ENCODE measurements around the gene TMEM109.

Gene TMEM109

DNA sequence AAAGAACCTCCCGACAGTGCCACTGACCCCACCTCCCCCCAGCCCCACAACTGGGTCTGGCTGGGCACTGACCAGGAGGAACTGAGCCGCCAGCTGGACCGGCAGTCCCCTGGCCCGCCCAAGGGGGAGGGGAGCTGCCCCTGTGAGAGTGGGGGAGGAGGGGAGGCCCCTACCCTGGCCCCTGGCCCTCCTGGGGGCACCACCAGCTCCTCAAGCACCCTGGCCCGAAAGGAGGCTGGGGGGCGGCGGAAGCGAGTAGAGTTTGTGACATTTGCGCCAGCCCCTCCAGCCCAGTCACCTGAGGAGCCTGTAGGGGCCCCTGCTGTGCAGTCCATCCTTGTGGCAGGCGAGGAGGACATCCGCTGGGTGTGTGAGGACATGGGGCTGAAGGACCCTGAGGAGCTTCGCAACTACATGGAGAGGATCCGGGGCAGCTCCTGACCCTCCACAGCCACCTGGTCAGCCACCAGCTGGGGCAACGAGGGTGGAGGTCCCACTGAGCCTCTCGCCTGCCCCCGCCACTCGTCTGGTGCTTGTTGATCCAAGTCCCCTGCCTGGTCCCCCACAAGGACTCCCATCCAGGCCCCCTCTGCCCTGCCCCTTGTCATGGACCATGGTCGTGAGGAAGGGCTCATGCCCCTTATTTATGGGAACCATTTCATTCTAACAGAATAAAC lies 22.6 kb downstream of the TMEM109 start:
- H3K4me1 ChIP-seq (ENCODE audit: control insufficient read depth, insufficient read depth, low read length) = peaks cover 8% of the 10 kb centered on the region; the same call in 1 of the 2 replicates

DNA sequence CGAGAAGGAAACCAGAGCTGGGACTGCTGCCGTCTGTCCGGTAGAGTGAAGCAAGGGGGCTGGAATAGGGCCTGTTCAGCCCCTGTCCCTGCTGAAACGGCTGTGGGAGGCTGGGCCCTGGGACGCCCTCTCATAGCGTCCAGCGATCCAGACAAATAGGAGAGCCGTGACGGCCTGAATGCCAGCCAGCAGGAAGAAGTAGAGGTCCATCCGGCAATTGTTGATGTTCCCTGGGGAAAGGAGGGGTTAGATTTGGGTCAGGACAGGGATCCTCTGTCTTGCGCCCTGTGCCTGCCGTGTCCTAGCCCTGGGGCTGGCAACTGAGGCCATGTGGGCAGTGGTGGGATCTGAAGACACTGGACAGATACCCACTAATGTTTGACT lies 23.2 kb downstream of the TMEM109 start:
- Histone ChIP-seq H3K36me3 (ENCODE audit: control insufficient read depth, insufficient read depth, low read length) (peaks cover 36% of the 10 kb centered on the region), H3K4me3 (ENCODE audit: low read depth, low read length) (no peak overlapping the region), H3K27me3 (ENCODE audit: control insufficient read depth, insufficient read depth, low read length) (no peaks in the 10 kb centered on the region), H3K4me1 (ENCODE audit: control insufficient read depth, insufficient read depth, low read length) (peaks cover 8% of the 10 kb centered on the region; the same call in 1 of the 2 replicates), H3K9me3 (ENCODE audit: control insufficient read depth, insufficient read depth, low read length) (no peaks in the 10 kb centered on the region), H3K27ac (ENCODE audit: low read depth, low read length) (no peak overlapping the region), H3K9ac (ENCODE audit: low read depth, low read length) (no peak overlapping the region)

More for the DNA sequence above, 22.6 kb downstream of the TMEM109 start:
- Histone ChIP-seq H3K9ac (ENCODE audit: low read depth, low read length) (no peak overlapping the region), H3K36me3 (ENCODE audit: control insufficient read depth, insufficient read depth, low read length) (peaks cover 40% of the 10 kb centered on the region), H3K27me3 (ENCODE audit: control insufficient read depth, insufficient read depth, low read length) (no peaks in the 10 kb centered on the region), H3K9me3 (ENCODE audit: control insufficient read depth, insufficient read depth, low read length) (no peaks in the 10 kb centered on the region), H3K27ac (ENCODE audit: low read depth, low read length) (no peak overlapping the region), H3K4me3 (ENCODE audit: low read depth, low read length) (no peak overlapping the region)

DNA sequence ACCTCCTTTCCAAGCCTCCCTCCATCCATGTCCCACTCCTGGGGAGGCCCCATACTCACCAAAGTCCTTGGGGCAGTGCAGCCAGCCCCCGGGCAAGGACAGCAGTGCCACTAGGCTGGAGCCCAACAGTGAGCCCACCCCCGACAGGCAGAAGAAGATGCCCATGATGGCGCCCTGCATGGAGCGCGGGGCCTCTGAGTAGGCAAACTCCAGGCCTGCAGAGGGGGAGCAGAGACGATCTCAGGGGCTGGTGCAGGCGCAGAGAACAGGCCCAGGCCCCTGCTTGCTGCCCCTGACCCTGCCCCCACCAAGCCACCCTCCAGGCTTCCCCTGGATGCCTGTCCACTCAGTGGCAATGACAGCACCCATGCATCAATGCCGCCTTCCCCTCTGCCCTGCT lies 23.9 kb downstream of the TMEM109 start:
- no peak overlapping the region for H3K4me3 ChIP-seq (ENCODE audit: low read depth, low read length)
- peaks cover 29% of the 10 kb centered on the region for H3K36me3 ChIP-seq (ENCODE audit: control insufficient read depth, insufficient read depth, low read length)
- H3K4me1 ChIP-seq (ENCODE audit: control insufficient read depth, insufficient read depth, low read length) = 0 out of 2 replicates have a peak, but pooled peaks cover 1% of the 10 kb centered on the region
- no peaks in the 10 kb centered on the region for H3K27me3 ChIP-seq (ENCODE audit: control insufficient read depth, insufficient read depth, low read length)
- no peak overlapping the region for H3K27ac ChIP-seq (ENCODE audit: low read depth, low read length)
- H3K9me3 ChIP-seq (ENCODE audit: control insufficient read depth, insufficient read depth, low read length) = no peaks in the 10 kb centered on the region
- no peak overlapping the region for H3K9ac ChIP-seq (ENCODE audit: low read depth, low read length)

DNA sequence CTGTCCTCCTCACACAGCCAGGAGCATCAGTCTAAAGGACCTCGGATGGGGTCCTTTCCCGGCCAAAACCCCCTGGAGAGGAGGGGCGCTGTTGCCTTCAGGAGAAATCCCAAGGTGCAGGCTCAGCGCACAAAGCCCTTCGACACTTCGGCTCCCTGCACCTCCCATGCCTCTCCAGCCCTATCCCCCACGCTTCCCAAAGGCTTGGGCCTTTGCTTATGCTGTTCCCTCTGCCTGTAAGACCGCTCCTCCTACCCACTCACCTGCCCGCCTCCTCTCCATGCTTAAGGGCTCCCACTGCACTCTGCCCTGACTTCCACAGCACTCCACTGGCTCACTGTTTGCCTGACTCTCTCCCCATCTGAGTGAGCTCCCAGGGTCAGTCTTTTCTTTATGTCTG lies 24.5 kb downstream of the TMEM109 start:
- no peaks in the 10 kb centered on the region for H3K4me1 ChIP-seq (ENCODE audit: control insufficient read depth, insufficient read depth, low read length)
- no peaks in the 10 kb centered on the region for H3K9me3 ChIP-seq (ENCODE audit: control insufficient read depth, insufficient read depth, low read length)
- no peaks in the 10 kb centered on the region for H3K27me3 ChIP-seq (ENCODE audit: control insufficient read depth, insufficient read depth, low read length)
- no peak overlapping the region for H3K27ac ChIP-seq (ENCODE audit: low read depth, low read length)
- H3K36me3 ChIP-seq (ENCODE audit: control insufficient read depth, insufficient read depth, low read length) = peaks cover 29% of the 10 kb centered on the region
- H3K4me3 ChIP-seq (ENCODE audit: low read depth, low read length) = no peak overlapping the region
- no peak overlapping the region for H3K9ac ChIP-seq (ENCODE audit: low read depth, low read length)

DNA sequence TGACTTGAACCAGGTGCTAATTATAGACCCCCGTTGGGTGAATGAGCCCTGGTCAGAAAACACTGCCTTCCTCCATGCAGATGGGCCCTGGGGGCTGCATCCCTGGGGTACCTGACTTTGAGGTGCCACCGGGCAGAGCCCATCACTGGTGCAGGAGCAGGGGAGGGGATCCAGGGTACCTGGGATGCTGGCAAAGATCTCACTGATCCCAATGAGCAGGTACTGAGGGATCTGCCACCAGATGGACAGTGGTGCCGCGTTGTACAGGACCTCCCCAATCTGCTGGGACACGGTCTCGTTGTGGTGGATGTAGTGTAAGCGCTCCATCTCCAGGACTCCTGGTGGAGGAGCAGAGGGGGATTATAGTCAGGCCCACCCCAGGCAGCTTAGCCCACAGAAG lies 25.3 kb downstream of the TMEM109 start:
- no peaks in the 10 kb centered on the region for H3K9me3 ChIP-seq (ENCODE audit: control insufficient read depth, insufficient read depth, low read length)
- no peak overlapping the region for H3K27ac ChIP-seq (ENCODE audit: low read depth, low read length)
- H3K4me1 ChIP-seq (ENCODE audit: control insufficient read depth, insufficient read depth, low read length) = no peaks in the 10 kb centered on the region
- H3K27me3 ChIP-seq (ENCODE audit: control insufficient read depth, insufficient read depth, low read length) = no peaks in the 10 kb centered on the region
- H3K4me3 ChIP-seq (ENCODE audit: low read depth, low read length) = no peak overlapping the region
- H3K9ac ChIP-seq (ENCODE audit: low read depth, low read length) = no peak overlapping the region
- peaks cover 26% of the 10 kb centered on the region for H3K36me3 ChIP-seq (ENCODE audit: control insufficient read depth, insufficient read depth, low read length)

DNA sequence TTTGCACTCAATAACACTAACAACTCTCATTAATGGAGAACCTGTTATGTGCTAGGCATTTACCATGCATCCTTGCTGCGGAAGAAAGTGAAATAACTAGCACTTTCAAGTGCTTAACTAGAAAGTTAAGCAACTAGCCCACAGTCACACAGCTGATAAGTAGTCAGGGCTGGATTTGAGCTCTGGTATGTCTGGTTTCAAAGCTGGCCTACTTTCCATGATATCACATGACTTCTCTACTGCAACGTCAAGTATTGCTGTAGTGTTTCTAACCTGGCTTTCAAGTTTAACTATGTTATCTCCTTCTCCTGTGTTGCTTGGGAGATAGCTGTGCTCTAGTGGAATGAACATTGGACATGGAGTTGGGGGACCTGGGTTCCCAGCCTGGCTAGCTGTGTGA lies 25.9 kb downstream of the TMEM109 start:
- H3K9me3 ChIP-seq (ENCODE audit: control insufficient read depth, insufficient read depth, low read length) = no peaks in the 10 kb centered on the region
- H3K9ac ChIP-seq (ENCODE audit: low read depth, low read length) = no peak overlapping the region
- peaks cover 22% of the 10 kb centered on the region for H3K36me3 ChIP-seq (ENCODE audit: control insufficient read depth, insufficient read depth, low read length)

DNA sequence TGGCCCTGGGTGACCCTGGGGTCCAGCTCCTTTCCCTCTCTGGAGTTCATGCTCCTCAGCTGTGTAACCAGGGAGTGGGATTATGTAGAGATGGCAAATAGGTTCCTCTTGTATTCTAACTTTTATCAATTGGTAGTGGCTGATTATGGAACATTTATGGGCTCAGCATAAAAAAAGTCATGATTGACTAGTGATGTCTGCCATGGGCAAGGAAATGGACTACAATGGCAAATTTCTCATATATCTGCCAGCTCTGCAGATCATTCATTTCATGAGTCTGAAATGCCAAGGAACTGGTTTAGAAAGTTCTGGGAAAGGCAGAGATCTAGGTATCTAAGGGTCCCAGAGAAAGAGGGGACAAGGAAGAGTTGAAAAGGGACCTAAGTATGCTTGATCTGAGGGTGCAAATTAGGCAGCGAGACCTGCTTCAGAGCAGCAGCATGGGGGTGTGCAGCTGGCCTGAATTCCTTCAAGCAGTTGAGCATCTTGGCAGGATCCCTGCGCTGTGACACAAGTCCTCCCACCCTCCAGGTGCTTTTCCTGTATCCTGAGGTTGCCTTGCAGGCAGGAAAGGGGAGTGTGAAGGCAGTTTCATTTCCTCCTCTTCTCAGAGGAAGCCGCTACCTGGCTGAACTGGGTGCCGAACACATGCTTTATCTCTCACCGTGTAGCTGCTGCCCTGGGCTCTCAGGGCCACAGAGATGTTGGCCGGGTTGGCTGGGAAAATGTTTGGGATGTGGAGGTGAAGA lies 27.6 kb downstream of the TMEM109 start:
- no peaks in the 10 kb centered on the region for H3K4me1 ChIP-seq (ENCODE audit: control insufficient read depth, insufficient read depth, low read length)
- no peak overlapping the region for H3K4me3 ChIP-seq (ENCODE audit: low read depth, low read length)
- H3K27ac ChIP-seq (ENCODE audit: low read depth, low read length) = no peak overlapping the region
- H3K36me3 ChIP-seq (ENCODE audit: control insufficient read depth, insufficient read depth, low read length) = 0 out of 2 replicates have a peak, but pooled peaks cover 9% of the 10 kb centered on the region
- no peaks in the 10 kb centered on the region for H3K27me3 ChIP-seq (ENCODE audit: control insufficient read depth, insufficient read depth, low read length)
- H3K9me3 ChIP-seq (ENCODE audit: control insufficient read depth, insufficient read depth, low read length) = no peaks in the 10 kb centered on the region
- no peak overlapping the region for H3K9ac ChIP-seq (ENCODE audit: low read depth, low read length)

More for the DNA sequence above, 25.9 kb downstream of the TMEM109 start:
- Histone ChIP-seq H3K4me1 (ENCODE audit: control insufficient read depth, insufficient read depth, low read length) (no peaks in the 10 kb centered on the region), H3K27me3 (ENCODE audit: control insufficient read depth, insufficient read depth, low read length) (no peaks in the 10 kb centered on the region), H3K4me3 (ENCODE audit: low read depth, low read length) (no peak overlapping the region), H3K27ac (ENCODE audit: low read depth, low read length) (no peak overlapping the region)

DNA sequence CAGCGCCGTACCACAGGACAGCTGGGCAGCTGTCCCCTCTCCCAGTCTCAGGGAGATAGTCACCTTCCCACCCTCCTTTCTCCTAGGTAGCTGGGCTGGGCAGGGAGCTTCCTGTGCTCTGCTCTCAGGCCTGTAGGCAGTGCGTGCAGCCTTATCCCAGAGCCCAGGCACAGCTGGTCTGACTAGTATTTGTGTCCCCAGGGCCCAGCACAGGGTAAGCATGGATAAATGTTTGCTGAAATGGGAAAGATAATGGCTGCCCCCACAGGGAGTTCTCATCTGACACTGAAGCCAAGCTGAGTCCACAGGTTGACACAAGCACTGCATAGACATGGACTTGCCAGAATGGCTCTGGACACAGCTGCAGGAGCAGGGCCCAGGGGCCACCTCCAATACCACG lies 28.3 kb downstream of the TMEM109 start:
- H3K27me3 ChIP-seq (ENCODE audit: control insufficient read depth, insufficient read depth, low read length) = no peaks in the 10 kb centered on the region

DNA sequence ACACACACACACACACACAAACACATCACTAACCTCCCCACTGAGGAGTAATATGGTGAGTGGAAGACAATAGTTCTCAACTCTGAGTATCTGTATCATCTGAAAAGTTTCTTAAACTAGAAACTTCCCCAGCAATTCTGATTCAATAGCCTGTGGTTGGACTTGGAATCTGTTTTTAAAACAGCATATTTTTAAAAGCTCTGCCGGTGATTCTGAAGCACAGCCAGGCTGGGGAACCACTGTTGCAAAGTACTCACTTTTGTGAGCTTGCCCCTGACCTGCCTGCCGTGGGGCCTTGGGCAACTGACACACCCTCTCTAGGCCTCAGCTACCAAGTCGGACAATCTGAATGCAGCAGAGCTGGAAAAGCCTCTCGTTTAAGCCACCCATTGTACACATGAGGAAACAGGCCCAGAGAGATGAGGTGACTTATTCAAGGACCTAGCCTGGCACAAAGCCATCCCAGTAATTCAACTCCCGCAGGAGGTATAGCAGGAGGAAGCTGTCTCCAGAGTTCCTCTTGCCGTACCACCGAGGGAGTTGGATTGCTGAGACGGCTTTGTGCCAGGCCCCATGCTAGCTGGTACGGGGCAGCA lies 29.1 kb downstream of the TMEM109 start:
- H3K4me1 ChIP-seq (ENCODE audit: control insufficient read depth, insufficient read depth, low read length) = peaks cover 8% of the 10 kb centered on the region
- H3K27me3 ChIP-seq (ENCODE audit: control insufficient read depth, insufficient read depth, low read length) = no peaks in the 10 kb centered on the region
- H3K9ac ChIP-seq (ENCODE audit: low read depth, low read length) = no peak overlapping the region
- H3K4me3 ChIP-seq (ENCODE audit: low read depth, low read length) = no peak overlapping the region
- no peaks in the 10 kb centered on the region for H3K9me3 ChIP-seq (ENCODE audit: control insufficient read depth, insufficient read depth, low read length)
- H3K36me3 ChIP-seq (ENCODE audit: control insufficient read depth, insufficient read depth, low read length) = 0 out of 2 replicates have a peak, but pooled peaks cover 3% of the 10 kb centered on the region
- no peak overlapping the region for H3K27ac ChIP-seq (ENCODE audit: low read depth, low read length)

More for the DNA sequence above, 28.3 kb downstream of the TMEM109 start:
- Histone ChIP-seq H3K4me3 (ENCODE audit: low read depth, low read length) (no peak overlapping the region), H3K36me3 (ENCODE audit: control insufficient read depth, insufficient read depth, low read length) (0 out of 2 replicates have a peak, but pooled peaks cover 3% of the 10 kb centered on the region), H3K9me3 (ENCODE audit: control insufficient read depth, insufficient read depth, low read length) (no peaks in the 10 kb centered on the region), H3K9ac (ENCODE audit: low read depth, low read length) (no peak overlapping the region), H3K4me1 (ENCODE audit: control insufficient read depth, insufficient read depth, low read length) (no peaks in the 10 kb centered on the region), H3K27ac (ENCODE audit: low read depth, low read length) (no peak overlapping the region)

DNA sequence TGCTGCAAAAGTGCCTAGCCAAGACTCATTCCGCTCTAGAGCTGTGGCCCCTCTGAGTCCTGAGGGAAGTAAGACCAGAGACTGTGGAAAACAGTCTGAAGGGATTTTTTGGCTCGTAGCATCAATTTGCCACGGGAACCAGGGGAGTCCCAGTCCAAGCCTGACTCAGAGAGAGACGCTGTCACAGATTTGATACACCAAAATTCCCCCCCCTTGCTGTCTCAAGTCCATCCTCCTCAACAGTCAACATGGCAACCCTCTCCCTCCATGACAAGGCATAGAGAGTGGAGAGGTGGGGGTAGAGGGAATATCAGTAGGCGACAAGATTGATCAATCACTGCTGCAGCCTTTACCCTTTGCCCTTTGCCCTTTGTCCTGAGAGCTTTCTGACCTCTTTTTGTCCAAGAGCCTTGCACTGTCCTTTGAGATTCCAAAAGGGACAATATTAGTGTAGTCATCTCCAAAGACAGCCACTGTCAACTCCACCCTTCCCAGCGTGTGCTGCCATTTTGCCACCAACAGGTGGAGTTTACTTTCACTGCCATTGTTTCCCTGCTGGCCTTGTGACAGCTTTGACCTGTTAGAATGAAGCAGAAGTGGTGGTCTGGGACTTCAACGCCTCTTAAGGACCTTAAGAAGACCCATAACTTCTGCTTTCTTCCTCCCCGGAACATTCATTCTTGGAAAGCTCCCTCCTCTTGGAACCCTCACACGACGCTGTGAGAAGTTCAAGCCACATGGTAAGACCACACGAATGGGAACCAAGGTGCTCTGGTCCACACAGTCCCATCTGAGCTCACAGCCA lies 30.7 kb downstream of the TMEM109 start:
- Histone ChIP-seq H3K4me1 (ENCODE audit: control insufficient read depth, insufficient read depth, low read length) (peaks cover 9% of the 10 kb centered on the region), H3K27me3 (ENCODE audit: control insufficient read depth, insufficient read depth, low read length) (peaks cover 3% of the 10 kb centered on the region), H3K4me3 (ENCODE audit: low read depth, low read length) (no peak overlapping the region), H3K9ac (ENCODE audit: low read depth, low read length) (no peak overlapping the region), H3K36me3 (ENCODE audit: control insufficient read depth, insufficient read depth, low read length) (0 out of 2 replicates have a peak, but pooled peaks cover 3% of the 10 kb centered on the region), H3K9me3 (ENCODE audit: control insufficient read depth, insufficient read depth, low read length) (no peaks in the 10 kb centered on the region), H3K27ac (ENCODE audit: low read depth, low read length) (no peak overlapping the region)
